GM19328 (cell line): ENCODE measurements around the gene CHD8.
A peak's percentile ranks its signal among the peaks of the same experiment; 100 is the strongest.
"Not testable (repeated sequence)": the region's sequence is repeated elsewhere in the genome, so short reads cannot be mapped to it uniquely, and the experiment has no call there.

Experiments
- ATAC-seq: cut with Tn5 transposase; IDR thresholded peaks from one replicate; pipeline ENCODE4 v1.9.1; 2021; ENCODE audit warnings: mild to moderate bottlenecking, moderate library complexity; ENCODE audit not compliant: unreplicated experiment

CHD8 gene, protein sequence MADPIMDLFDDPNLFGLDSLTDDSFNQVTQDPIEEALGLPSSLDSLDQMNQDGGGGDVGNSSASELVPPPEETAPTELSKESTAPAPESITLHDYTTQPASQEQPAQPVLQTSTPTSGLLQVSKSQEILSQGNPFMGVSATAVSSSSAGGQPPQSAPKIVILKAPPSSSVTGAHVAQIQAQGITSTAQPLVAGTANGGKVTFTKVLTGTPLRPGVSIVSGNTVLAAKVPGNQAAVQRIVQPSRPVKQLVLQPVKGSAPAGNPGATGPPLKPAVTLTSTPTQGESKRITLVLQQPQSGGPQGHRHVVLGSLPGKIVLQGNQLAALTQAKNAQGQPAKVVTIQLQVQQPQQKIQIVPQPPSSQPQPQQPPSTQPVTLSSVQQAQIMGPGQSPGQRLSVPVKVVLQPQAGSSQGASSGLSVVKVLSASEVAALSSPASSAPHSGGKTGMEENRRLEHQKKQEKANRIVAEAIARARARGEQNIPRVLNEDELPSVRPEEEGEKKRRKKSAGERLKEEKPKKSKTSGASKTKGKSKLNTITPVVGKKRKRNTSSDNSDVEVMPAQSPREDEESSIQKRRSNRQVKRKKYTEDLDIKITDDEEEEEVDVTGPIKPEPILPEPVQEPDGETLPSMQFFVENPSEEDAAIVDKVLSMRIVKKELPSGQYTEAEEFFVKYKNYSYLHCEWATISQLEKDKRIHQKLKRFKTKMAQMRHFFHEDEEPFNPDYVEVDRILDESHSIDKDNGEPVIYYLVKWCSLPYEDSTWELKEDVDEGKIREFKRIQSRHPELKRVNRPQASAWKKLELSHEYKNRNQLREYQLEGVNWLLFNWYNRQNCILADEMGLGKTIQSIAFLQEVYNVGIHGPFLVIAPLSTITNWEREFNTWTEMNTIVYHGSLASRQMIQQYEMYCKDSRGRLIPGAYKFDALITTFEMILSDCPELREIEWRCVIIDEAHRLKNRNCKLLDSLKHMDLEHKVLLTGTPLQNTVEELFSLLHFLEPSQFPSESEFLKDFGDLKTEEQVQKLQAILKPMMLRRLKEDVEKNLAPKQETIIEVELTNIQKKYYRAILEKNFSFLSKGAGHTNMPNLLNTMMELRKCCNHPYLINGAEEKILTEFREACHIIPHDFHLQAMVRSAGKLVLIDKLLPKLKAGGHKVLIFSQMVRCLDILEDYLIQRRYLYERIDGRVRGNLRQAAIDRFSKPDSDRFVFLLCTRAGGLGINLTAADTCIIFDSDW (N-terminal part only)

DNA sequence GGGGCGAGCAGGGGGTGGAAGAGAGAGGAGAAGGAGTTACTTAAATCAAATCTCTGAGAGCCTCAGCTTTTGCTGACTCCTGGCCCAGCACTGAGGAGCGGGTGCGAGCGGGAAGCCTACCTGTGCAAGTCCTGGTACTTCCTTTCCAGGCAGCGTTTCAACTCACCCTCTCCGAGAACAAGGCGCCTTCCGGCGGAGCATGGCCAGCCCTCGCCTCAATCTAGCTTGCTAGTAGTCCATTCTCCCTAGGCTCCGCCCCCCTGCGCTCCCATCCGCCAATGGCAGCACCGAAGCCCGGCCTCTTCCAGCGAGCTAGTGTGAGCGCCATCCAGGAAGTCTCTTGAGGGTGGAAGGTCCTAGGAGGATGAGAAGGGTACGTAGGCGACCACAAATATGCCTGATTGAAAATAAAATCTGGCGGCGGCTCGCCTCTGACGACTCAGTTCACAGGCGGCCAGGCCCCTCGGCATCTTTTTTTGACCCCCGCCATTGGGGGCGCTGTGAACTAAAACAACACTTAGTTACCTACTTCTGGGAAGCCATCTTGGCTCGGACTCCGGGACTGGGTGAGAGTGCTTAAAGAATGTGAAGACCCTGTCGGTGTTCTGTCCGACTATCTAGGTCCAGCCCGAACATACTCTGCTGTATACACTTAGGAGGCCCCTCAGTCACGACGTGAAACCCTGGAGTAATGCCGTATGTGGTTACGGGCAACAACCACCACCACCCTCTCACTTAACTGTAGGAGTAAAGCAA, at the start of gene CHD8:
TSS of gene CHD8 (minus strand) at position 212 of the 756 bp plus-strand sequence. CDS start 24,480 bp downstream, outside the sequence.
- ATAC-seq, result peak; percentile 97

DNA sequence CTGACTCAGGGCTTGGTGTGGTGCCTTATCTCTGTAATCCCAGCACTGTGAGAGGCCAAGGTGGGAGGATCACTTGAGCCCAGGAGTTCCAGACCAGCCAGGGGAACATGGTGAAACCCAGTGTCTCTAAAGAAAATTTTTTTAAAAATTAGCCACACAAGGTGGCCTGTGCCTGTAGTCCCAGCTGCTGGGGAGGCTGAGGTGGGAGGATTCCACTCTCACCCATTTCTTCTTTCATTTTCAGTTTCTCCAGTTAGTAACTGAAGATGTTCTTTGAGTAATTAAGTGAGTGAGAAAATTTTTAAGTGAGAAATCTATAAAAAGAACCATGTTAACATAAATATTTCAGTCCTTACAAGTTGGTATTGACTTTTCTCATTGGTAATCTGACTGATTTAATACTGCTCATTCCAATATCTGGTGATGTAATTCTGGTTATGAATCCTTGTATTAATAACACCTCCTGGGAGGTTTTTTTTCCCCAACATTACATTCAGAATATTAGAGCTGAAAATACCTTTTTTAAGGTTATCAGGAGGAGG, 49.2 kb upstream of the CHD8 start:
- peak; percentile 68 for ATAC-seq

DNA sequence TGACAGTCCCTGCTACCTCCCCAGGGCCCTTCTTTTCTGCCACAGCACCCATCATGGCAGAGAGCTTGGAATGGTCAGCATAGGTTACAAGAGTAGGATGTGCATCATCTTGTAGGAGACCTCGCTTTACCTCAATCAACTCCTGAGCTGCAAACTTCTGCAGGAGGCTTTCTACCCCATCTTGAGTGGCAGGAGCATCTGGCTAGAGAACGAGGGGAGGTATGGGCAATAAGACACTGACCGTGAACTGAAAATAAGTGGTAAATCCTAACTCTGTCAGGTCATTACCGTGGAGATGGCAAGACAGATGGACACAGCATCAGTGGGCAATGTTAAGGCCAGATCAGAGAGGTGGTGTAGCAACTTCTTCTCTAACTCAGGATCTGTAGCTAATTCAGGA, 47.5 kb upstream of the CHD8 start:
- ATAC-seq, result no peak

DNA sequence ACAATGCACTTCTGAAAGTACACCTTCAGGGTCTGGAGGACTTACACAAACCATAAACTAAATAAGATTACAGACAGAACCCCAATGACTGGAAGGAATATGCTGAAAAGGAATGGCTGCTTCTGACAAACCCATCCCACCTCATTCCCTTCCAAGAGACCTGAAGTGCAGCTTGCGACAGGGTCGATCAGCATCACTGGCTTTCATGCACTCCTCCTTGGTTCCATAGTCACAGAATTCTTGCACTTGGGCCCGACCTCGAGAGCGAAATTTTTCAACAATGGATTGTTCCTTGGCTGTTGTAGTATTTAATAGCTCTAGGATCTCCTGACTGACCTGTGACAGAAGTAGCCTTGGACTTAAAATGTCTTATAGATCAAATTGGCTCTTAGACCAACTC, 45.6 kb upstream of the CHD8 start:
- no peak for ATAC-seq

DNA sequence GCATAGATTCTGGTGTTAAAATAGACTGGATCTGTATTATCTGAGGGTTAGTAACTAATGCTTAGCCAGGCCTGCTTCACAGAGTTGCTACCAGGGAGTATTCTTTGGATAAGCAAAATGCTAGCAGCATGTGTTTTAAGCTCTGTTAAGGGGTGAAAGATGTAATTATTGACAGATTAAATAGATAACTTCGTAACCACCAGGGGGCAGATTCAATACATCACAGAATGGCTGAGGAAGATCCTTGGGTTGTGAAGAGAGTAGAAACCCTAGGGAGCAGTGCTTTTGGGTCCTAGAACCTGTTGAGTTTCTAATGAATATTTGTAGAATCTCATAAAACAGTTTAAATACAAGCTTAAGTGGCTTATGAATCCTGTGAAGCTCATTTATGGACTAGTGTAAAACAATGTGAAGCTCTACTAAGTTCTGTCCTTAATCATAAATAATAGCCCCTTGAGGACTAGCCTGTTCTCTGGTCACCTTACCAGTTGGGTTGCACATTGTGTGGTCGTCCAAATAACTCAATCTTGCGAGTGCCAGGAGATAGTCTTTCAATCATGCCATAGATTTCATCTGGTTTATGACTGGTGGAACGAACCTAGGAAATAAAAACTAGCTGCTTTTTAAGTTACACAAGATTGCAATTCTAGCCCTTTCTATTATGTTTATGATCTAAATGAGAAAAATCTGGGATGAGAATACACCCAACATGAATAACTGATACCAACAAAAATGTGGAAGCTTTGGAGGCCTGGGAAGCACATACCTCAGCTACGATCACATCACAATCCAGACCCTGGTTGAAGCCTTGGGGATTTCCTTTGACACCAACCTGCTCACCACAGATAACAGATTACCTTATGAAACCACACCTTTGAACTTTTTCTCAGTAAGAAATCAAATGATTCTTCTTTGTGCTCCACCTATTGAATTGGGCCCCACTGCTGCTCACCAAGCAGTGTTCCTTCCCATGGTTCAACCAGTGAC, 42.9 kb upstream of the CHD8 start:
- no peak for ATAC-seq

DNA sequence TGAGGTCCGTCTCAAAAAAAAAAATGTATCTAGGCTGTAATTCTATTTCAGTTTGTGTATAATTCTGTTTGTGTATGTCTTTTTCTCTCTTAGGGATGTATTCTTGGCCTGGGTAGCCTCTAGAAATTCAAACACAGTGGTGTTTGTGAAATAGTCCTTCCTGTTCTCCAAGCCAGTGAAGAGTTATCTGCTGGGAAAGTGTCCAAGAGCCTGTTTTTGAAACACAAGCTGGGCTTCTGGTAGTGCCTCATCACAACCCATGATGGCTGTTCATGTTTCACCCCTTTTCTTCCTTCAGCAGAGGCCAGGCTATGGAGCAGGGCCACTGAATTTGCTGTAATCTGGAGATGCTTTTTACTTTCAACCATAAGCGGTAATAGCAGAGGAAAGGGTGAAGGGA, 40.5 kb upstream of the CHD8 start:
- ATAC-seq, result no peak

DNA sequence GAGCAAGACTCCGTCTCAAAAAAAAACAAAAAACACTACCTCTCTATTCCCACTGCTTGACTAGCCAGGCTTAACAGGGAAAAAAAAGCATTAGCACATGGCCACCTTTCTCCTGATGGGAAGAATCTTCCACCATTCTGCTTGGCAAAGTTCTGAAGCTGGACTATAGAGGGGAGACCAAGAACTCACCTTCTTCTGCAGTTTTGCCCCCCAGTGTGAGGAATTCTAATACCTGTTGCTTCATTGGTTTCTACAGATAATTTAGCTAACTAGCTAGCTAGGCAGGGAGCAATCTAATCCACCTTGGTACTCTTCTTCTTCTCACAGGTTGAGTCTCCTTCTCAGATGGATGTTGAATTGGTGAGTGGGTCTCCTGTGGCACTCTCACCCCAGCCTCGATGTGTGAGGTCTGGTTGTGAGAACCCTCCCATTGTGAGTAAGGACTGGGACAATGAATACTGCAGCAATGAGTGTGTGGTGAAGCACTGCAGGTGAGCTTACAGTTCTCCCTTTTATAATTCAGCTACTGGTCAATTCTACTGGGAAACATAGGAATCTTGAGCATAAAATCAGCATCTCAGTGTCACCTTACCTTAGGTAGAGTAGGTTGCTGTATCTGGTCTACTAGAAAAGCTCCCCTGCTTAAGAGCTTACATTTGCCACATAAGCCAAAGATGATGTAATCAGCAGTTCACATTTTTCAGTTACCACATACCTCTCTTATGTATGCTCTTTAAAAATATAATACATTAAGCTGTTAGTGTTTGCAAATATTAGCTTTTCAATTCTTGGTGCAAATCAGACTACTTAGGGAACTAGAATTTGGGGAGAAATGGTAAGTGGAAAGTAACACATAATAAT, 39.2 kb upstream of the CHD8 start:
- ATAC-seq, result no peak

DNA sequence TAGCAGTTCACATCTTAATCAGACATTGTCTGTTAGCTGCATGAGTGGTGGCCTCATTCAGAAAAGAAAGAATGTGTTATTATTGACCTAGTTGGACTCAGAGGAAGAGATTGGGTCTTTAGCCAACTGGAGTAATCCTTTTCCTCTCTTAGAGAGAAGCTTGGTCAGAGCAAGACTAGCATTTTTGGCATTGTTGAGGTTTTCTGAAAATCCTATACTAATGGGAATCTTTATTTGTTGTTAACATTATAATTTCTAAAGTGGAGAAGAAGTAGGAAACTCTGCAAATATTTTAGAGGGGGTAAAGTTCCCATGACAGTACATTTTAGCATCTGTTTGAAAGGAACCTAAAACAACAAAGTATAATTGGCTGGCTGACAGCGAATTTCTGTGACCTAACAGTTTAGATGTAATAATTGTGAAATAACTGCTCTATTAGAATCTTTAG, 30.7 kb upstream of the CHD8 start:
- no peak for ATAC-seq

DNA sequence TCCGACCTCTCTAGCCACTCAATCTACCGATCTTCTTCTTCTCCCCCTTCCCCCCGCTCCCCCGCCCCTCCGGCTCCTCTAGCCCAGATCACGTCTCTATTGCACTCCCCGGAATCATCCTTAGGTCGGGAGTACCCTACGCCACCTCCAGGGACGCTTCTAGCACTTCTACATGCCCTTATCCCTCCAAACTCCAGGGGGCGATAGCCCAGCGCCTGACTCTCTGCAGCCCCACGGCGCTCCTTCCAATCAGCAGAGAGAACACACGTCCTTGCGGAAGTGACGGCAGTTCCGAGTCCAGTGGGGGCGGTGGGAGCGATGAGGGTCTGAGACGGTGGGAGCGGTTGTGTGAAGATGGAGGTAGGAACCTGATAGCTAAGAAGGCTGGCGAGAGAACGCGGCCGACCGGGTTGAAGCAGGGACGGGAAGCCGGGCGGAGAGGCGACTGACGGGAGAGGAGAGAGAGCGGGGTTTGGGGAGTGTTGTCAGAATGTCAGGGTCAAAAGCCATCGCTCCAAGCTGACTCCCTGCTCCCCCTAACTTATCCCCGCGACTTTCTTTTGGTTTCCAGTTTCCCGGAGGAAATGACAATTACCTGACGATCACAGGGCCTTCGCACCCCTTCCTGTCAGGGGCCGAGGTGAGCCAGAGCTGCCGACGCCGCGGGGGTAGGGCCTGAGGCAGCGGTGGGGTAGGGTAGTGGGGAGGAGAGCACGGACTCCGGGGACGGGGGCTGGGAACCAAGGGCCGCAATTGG, 21.2 kb upstream of the CHD8 start, which contains the start of the genes RAB2B and TOX4:
TSS of gene RAB2B (minus strand) at position 35 of the 757 bp plus-strand sequence. CDS start 87 bp downstream, outside the sequence.
TSS of gene TOX4 (plus strand) at position 271 of the 757 bp plus-strand sequence. CDS start at position 355, 84 bp downstream.
- ATAC-seq, result peak; percentile 99

DNA sequence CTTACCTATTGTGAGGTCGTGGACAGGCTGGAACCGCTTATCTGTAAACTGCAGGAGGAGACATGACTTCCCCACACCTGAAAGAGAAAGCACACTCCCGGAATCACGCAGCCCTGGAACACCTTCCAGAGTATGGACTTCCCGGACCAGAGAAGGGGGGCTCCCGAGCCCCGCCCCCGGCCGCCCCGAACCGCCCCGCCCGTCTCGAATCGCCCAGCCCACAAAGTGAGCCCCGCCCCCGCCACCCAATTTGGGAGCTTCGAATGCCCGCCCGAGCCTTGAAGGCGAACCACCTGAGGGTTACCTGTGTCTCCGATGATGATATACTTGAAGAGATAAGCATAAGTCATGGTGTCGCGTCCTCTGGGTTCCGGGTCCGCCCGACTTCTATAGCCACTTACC, 20.6 kb upstream of the CHD8 start:
- peak; percentile 35 for ATAC-seq

DNA sequence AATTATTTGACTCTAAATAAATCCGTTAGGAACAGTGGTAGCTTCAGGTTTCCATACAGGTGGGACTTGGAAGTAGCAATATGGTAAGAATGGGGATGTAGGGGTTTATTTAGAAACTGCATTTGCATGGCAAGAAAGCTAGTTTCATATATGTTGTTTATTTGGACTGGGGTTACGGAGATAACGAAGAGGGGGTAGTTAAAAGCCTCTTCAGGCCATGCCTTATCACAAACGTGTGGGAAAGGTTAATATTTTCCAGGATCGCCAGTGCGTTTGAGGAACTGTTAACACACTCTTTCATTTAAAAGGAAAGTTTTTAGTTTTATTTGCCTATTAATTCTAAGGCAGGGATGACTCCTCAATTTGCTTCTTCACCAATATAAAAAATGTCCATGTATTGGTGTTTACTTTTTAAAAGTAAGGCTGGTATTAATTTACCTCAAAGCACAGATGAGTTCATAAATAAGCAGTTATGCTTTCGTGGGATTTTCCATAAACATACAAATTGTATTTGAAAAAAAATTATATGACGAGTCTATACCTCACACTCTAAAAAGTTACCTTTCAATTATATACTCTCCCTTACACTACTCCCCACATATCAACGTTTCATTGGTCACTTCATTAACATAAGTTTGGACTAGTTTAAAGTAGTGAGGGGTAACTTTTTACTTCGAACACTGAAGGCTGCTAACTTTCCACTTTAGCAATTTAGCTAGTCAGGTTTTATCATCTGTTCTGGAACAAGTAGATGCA, 20.0 kb upstream of the CHD8 start:
- no peak for ATAC-seq

DNA sequence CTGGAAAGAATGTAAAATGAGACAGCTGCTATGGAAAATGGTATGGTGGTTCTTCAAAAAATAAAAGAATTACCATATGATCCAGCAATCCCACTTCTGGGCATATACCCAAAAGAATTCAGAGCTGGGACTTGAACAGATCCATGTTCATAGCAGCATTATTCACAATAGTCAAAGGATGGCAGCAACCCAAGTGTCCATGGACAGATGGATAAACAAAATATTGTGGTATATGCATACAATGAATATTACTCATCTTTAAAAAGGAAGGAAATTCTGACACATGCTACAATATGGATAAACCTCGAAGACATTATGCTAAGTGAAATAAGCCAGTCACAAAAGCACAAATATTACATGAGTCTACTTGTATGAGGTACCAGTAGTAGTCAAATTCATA, 11.7 kb upstream of the CHD8 start:
- ATAC-seq, result no peak

DNA sequence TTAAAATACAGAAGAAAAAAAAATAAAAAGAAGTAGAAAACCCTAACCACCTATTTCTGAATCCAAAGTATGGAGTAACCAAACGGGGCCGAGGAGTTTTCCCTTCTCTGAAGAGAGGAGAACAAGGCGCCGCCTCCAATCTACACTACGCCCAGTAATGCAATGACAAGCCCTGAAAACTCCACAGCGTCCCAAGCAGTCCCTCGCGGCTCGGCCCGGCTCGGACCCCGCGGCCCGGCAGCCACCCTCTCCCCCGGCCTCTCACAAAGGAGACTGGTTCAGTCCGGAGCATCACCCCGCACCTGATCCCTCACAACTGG, 371 bp downstream of the CHD8 start:
- peak; percentile 7 for ATAC-seq

DNA sequence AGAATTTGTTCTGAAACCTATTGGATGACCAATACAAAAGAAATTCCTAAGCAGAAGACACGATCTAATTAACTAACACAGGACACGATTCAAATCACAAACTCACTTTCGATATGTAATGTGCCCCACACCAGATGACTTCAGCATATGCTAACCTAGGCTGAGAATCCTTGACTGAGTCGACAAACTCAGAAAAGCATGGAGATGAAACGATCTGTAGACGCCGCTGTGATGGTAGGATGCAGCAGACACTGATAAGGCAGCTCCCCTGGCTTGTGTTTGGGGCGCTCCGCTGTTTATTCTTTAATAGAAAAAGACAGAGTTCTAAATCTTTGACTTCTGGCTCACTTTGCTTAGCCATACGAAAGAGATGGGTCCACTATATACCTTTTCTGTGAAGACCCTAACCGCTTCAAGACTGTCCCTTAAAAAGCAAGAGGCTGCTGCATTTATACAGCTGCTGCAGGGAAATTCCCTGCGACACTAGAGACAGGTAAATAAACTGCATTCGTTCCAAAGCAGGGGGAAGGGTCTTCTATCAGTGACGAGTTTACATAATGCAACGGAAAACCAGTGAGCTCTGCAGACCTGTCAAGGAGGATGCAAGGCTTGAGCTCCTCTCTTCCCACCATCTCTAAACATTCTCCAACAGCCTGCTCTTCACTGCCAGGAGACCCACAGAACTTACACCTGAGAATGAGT, 929 bp downstream of the CHD8 start:
- no peak for ATAC-seq

DNA sequence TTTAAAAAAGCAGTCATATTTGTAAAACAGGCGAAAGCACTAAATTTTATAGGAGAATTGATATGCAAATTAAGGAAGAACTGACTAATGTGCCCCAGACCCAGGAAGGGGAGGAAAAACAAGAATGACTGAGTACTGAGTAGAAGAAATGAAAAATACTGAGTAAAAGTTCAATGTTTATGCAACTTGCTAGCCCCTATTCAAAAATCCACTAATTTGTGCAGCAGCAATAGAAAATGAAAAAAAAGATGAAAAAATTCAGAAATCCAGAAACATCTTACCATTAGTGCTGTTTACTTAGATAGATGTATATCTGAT, 6.1 kb downstream of the CHD8 start:
- no peak for ATAC-seq

DNA sequence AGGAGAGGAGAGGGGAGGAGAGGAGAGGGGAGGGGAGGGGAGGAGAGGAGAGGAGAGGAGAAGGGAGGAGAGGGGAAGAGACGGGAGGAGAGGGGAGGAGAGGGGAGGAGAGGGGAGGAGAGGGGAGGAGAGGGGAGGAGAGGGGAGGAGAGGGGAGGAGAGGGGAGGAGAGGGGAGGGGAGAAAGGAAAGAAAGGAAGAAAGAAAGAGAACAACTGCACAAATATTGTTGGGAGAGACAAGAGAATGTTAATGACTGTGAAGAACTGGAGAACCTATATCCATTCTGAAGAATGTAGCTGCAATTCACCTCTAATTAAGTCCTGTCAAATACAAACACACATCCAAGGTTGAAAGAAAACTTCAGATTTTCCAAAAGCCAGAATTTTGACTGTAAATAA, 13.3 kb downstream of the CHD8 start:
- ATAC-seq, result not testable (repeated sequence)
